GM12878 (cell line): ENCODE data around the gene CTSF. TPM values are rescaled to one million over a fixed set of nuclear protein-coding genes. Genes with fewer than 3 reads are reported as not detected.
A peak's percentile ranks its signal among the peaks of the same experiment; 100 is the strongest.

ENCODE experiments used
- ATAC-seq: fragments of 200-7000 bp; cut with Tn5 transposase; 3 replicates; pipeline ENCODE4 v1.9.1; 2020; ENCODE audit warnings: mild to moderate bottlenecking, moderate library complexity
- BruUV-seq: library from RNA; stranded (reverse); fragments of 400-500 nt; replicated peaks from 2 replicates; lab custom pipeline; 2021; lab: Mats Ljungman, UMichigan
- CTCF ChIA-PET: fragments of 300-600 bp; sonication (Branson Sonifier 250); formaldehyde crosslinking; extraction: SDS; loops from one replicate; lab custom pipeline; 2021; ENCODE audit warnings: inconsistent platforms; lab: Yijun Ruan, JAX
- POLR2A ChIA-PET: fragments of 350-600 bp; formaldehyde crosslinking; extraction: SDS; loops from one replicate; lab custom pipeline; 2021; ENCODE audit warnings: inconsistent platforms; lab: Charles Lee
- RAD21 ChIA-PET: fragments of 300-600 bp; sonication (Branson Sonifier 250); formaldehyde crosslinking; loops from one replicate; lab custom pipeline; 2023; ENCODE audit warnings: antibody characterized with exemption; ENCODE audit not compliant: unreplicated experiment; lab: Charles Lee
- SMC1A ChIA-PET: fragments of 300-600 bp; sonication (Branson Sonifier 250); formaldehyde crosslinking; loops from one replicate; lab custom pipeline; 2023; ENCODE audit not compliant: unreplicated experiment, uncharacterized antibody; lab: Charles Lee
- DNase-seq: peaks from one replicate; pipeline ENCODE4 v3.0.0-alpha.2; 2011; ENCODE audit warnings: low read depth, low spot score
- FAIRE-seq: peaks from 3 replicates; lab custom pipeline; 2011; peaks lifted over from hg19 to GRCh38; lab: Jason Lieb, UNC
- H2AFZ ChIP-seq: 2 replicates; pipeline ENCODE4 v1.6.0; 2011; ENCODE audit warnings: low read depth, low read length, control low read depth; ENCODE audit not compliant: control insufficient read depth
- H3K27ac ChIP-seq: 2 replicates; pipeline ENCODE4 v1.5.1; 2011; ENCODE audit warnings: control low read depth; ENCODE audit not compliant: control insufficient read depth, insufficient read depth
- H3K27me3 ChIP-seq, 2 experiments: replicated peaks in 1 of 2; 2 replicates each; pipeline versions ENCODE4 v1.6.0 to v1.6.1; 2011; ENCODE audit warnings: low read length in 1 of 2; ENCODE audit not compliant: control insufficient read depth in 2 of 2, insufficient read depth in 2 of 2
- H3K36me3 ChIP-seq, 2 experiments: 2 replicates each; pipeline ENCODE4 v1.5.1; 2011; ENCODE audit warnings: low read length in 1 of 2; ENCODE audit not compliant: control insufficient read depth in 2 of 2, insufficient read depth in 2 of 2
- H3K4me1 ChIP-seq: 2 replicates; pipeline ENCODE4 v1.6.1; 2011; ENCODE audit warnings: mild to moderate bottlenecking, low read length, moderate library complexity, mixed read lengths; ENCODE audit not compliant: control insufficient read depth, insufficient read depth
- H3K4me2 ChIP-seq: 2 replicates; pipeline ENCODE4 v1.6.0; 2011; ENCODE audit warnings: control low read depth; ENCODE audit not compliant: control insufficient read depth, insufficient read depth
- H3K4me3 ChIP-seq: fragments of 200-600 bp; sonication (generic); 2 replicates; pipeline ENCODE4 v1.5.1; 2016
- H3K79me2 ChIP-seq: 2 replicates; pipeline ENCODE4 v1.6.0; 2011; ENCODE audit warnings: low read length; ENCODE audit not compliant: control insufficient read depth, insufficient read depth
- H3K9ac ChIP-seq: 2 replicates; pipeline ENCODE4 v1.8.0; 2011; ENCODE audit warnings: low read length, control low read depth, mixed read lengths; ENCODE audit not compliant: control insufficient read depth, insufficient read depth
- H3K9me3 ChIP-seq: replicated peaks from 3 replicates; pipeline ENCODE4 v1.5.1; 2011; ENCODE audit warnings: mild to moderate bottlenecking, low read length; ENCODE audit not compliant: control insufficient read depth, insufficient read depth
- H4K20me1 ChIP-seq: 2 replicates; pipeline ENCODE4 v1.6.0; 2011; ENCODE audit not compliant: control insufficient read depth, insufficient read depth
- FOS ChIP-seq: IDR thresholded peaks from 3 replicates; pipeline ENCODE4 v1.6.1; 2011; ENCODE audit warnings: borderline replicate concordance; ENCODE audit not compliant: insufficient read length; ENCODE audit errors: extremely low read depth
- FOXK2 ChIP-seq: fragments of 450-650 bp; IDR thresholded peaks from 2 replicates; pipeline ENCODE4 v1.6.1; 2017; ENCODE audit warnings: mild to moderate bottlenecking, moderate library complexity
- FOXM1 ChIP-seq: IDR thresholded peaks from 2 replicates; pipeline ENCODE4 v1.6.1; 2012; ENCODE audit warnings: low read depth, mild to moderate bottlenecking, inconsistent platforms, low read length, moderate library complexity
- GATAD2B ChIP-seq: fragments of 450-650 bp; conservative IDR thresholded peaks from 2 replicates; pipeline ENCODE4 v1.6.1; 2017; ENCODE audit warnings: low read depth, mild to moderate bottlenecking, moderate library complexity
- JUND ChIP-seq: IDR thresholded peaks from 2 replicates; pipeline ENCODE4 v1.6.1; 2012; ENCODE audit warnings: low read depth, mild to moderate bottlenecking, low read length, improper control_type of control experiment, moderate library complexity
- NBN ChIP-seq: fragments of 450-650 bp; IDR thresholded peaks from 2 replicates; pipeline ENCODE4 v1.6.1; 2016
- NFXL1 ChIP-seq: fragments of 450-650 bp; IDR thresholded peaks from 2 replicates; pipeline ENCODE4 v1.6.1; 2017; ENCODE audit warnings: antibody characterized with exemption, mild to moderate bottlenecking, borderline replicate concordance
- NR2C2 ChIP-seq: IDR thresholded peaks from 2 replicates; pipeline ENCODE4 v1.6.1; 2011; ENCODE audit warnings: borderline replicate concordance, low read depth; ENCODE audit not compliant: control insufficient read depth, insufficient read length
- PBX3 ChIP-seq: IDR thresholded peaks from 2 replicates; pipeline ENCODE4 v1.6.1; 2011; ENCODE audit warnings: mild to moderate bottlenecking, low read depth, low read length, moderate library complexity; ENCODE audit not compliant: insufficient replicate concordance
- RAD51 ChIP-seq: fragments of 450-650 bp; IDR thresholded peaks from 2 replicates; pipeline ENCODE4 v1.6.1; 2016; ENCODE audit warnings: moderate library complexity, mild to moderate bottlenecking, inconsistent platforms
- RCOR1 ChIP-seq: conservative IDR thresholded peaks from 2 replicates; pipeline ENCODE4 v1.6.1; 2012; ENCODE audit warnings: low read depth, low read length, improper control_type of control experiment
- SP1 ChIP-seq: IDR thresholded peaks from one replicate; pipeline ENCODE4 v1.6.1; 2011; ENCODE audit warnings: low read depth, low read length
- TAF1 ChIP-seq: IDR thresholded peaks from 2 replicates; pipeline ENCODE4 v1.6.1; 2011; ENCODE audit warnings: mild to moderate bottlenecking, low read depth, low read length, borderline replicate concordance
- TBL1XR1 ChIP-seq: IDR thresholded peaks from 2 replicates; pipeline ENCODE4 v1.6.1; 2012; ENCODE audit warnings: low read depth, low read length, improper control_type of control experiment
- ZNF274 ChIP-seq: IDR thresholded peaks from one replicate; pipeline ENCODE4 v1.8.0; 2011; ENCODE audit not compliant: insufficient read length, insufficient read depth
- ZNF384 ChIP-seq: IDR thresholded peaks from 2 replicates; pipeline ENCODE4 v1.6.1; 2012; ENCODE audit warnings: low read depth, mild to moderate bottlenecking, low read length, improper control_type of control experiment, borderline replicate concordance
- WGBS: methylation state at CpG from one replicate; pipeline ENCODE4 v1.1.6; 2016; ENCODE audit warnings: low lambda C conversion rate; ENCODE audit not compliant: insufficient replicate concordance, insufficient coverage; ENCODE audit errors: missing lambda C conversion rate; 5-methylcytosine and 5-hydroxymethylcytosine counted together
- in situ Hi-C: fragments of 300-500 bp; cut with MboI; formaldehyde crosslinking; loops from 9 replicates; pipeline ENCODE4 v1.14.3; 2018; ENCODE audit warnings: mixed read lengths
- intact Hi-C: fragments of 100-400 bp; cut with micrococcal nuclease; formaldehyde crosslinking; loops from one replicate; pipeline ENCODE4 v1.14.2; 2022; ENCODE audit not compliant: unreplicated experiment
- polyA plus RNA-seq, 11 experiments: library from polyadenylated mRNA; depleted of rRNA in 4 of 11; unstranded in 6 of 11; stranded (reverse) in 5 of 11; fragments of >200 nt; fragmentation: Nextera tagmentation in 4 of 11; fragmentation: Illumina TruSeq in 1 of 11; extraction: Ambion mirVana in 4 of 11; extraction: Trizol in 1 of 11; gene quantifications; 1 replicate in 1 of 11; 2 replicates in 10 of 11; pipeline versions ENCODE4 v1.2.1 to v1.2.3, GENCODE V29; 2011 to 2016; ENCODE audit warnings: inconsistent platforms in 2 of 11, missing spikeins in 2 of 11, low read depth in 1 of 11
- total RNA-seq, 4 experiments: library from RNA; depleted of rRNA in 3 of 4; stranded (reverse); fragments of >200 nt in 3 of 4; fragmentation: Illumina TruSeq in 1 of 4; extraction: Trizol in 1 of 4; gene quantifications; 2 replicates each; pipeline versions ENCODE4 v1.2.1 to v1.2.3, GENCODE V29; 2013 to 2021
- TF ChIP-seq, protein P1 (sequence below): fragments of 450-650 bp; IDR thresholded peaks from 2 replicates; pipeline ENCODE4 v1.6.1; 2018; ENCODE audit warnings: borderline replicate concordance, mild to moderate bottlenecking; ENCODE audit not compliant: partially characterized antibody

CTSF gene
- total and polyA plus RNA-seq, 10 of the 15 experiments (the other 5 are each of a cell fraction or from before 2014, with no cell fraction given), result 0.11 to 0.41 (median 0.26) TPM; not detected in 4

DNA sequence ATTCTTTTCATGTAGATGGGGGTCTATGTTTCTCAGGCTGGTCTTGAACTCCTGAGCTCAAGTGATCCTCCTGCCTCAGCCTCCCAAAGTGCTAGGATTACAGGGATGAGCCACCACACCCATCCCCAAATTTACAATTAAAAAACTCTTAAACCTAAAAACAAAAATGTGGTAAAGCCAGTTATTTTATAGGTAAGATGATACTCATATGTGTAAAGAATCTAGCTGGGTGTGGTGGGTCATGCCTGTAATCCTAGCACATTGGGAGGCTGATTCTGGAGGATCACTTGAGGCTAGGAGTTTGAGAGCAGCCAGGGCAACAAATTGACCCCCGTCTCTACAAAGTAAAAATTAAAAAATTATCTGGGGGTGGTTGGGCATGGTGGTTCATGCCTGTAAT is 44.1 kb upstream of the CTSF start (continued):
- TF ChIP-seq, protein P1, sequence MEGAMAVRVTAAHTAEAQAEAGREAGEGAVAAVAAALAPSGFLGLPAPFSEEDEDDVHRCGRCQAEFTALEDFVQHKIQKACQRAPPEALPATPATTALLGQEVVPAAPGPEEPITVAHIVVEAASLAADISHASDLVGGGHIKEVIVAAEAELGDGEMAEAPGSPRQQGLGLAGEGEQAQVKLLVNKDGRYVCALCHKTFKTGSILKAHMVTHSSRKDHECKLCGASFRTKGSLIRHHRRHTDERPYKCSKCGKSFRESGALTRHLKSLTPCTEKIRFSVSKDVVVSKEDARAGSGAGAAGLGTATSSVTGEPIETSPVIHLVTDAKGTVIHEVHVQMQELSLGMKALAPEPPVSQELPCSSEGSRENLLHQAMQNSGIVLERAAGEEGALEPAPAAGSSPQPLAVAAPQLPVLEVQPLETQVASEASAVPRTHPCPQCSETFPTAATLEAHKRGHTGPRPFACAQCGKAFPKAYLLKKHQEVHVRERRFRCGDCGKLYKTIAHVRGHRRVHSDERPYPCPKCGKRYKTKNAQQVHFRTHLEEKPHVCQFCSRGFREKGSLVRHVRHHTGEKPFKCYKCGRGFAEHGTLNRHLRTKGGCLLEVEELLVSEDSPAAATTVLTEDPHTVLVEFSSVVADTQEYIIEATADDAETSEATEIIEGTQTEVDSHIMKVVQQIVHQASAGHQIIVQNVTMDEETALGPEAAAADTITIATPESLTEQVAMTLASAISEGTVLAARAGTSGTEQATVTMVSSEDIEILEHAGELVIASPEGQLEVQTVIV, result no peak

DNA sequence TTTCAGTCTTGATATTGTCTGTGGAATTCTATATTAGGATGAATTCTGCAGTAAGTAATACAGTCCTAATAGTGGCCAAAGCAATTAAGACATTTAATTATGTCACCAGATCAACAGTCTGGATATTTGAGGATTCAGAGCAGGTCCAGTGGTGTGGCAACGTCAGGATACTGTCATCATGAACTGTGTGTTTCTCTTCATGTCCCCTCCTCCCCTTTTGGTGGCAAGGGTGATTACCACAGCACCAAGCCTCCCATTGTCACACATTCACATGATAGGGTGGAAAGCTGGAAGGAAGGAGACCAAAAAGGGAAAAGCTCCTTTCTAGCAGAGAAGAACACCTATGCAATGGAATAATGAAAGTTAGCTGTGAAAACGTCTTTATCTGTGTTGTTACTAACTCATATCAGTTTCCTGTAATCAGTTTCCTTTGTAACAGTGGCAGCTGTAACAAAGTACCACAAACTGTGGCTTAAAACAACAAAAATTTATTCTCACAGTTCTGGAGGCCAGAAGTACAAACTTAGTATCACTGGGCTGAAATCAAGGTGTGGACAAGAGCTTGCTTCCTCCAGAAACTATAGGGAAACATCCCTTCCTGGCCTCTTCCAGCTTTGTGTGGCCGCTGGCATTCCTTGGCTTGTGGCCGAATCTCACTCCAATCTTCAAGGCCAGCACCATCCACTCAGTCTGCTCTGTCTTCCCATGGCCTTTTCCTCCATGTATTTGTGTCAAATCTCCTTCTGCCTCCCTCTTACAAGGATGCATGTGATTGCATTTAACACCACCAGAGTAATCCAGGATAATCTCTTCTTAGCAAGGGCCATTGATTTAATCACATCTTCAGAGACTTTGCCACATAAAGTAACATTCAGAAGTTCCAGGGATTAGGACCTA is 41.6 kb upstream of the CTSF start:
- no peak for ATAC-seq
- TF ChIP-seq PBX3 (no peak), ZNF274 (no peak), ZNF384 (no peak), NFXL1 (no peak), SP1 (no peak), GATAD2B (no peak), RCOR1 (no peak), FOXM1 (no peak), NR2C2 (no peak), NBN (no peak), TAF1 (no peak), JUND (no peak), TBL1XR1 (no peak), RAD51 (no peak), FOXK2 (no peak), FOS (no peak)
- Histone ChIP-seq H3K36me3 (peaks cover 0 to 5% of the 10 kb centered on the region in 2 experiments; a peak in 3 of 4 replicates), H2AFZ (no peak overlapping the region; the same call in 1 of the 2 replicates), H3K9me3 (no peaks in the 10 kb centered on the region), H3K9ac (no peak overlapping the region), H3K79me2 (no peaks in the 10 kb centered on the region), H3K4me2 (peak overlapping the region; percentile 1; the same call in 1 of the 2 replicates), H4K20me1 (no peaks in the 10 kb centered on the region), H3K27me3 (no peaks in the 10 kb centered on the region), H3K4me1 (peaks cover 30% of the 10 kb centered on the region), H3K4me3 (no peak overlapping the region), H3K27ac (peak overlapping the region; percentile 11)
- ChIA-PET POLR2A (interaction anchor here (0.8 to 1.5 kb wide), 3 partner anchors 10 to 17 kb away, joined by 3 read pairs; partner anchors contain the start of genes CCDC87 and CCS), SMC1A (interaction anchor here (0.6 to 1.0 kb wide), 5 partner anchors 9 to 154 kb away, joined by 3 to 4 read pairs (median 3); partner anchors contain the start of gene DPP3), CTCF (interaction anchor here (1.0 to 4.5 kb wide), 3 partner anchors 14 to 44 kb away, joined by 3 to 21 read pairs (median 3); no protein-coding TSS in a partner anchor), RAD21 (interaction anchor here (1.4 to 1.7 kb wide), 2 partner anchors 9 to 68 kb away, joined by 3 to 6 read pairs; partner anchors contain the start of gene RBM4B)
- BruUV-seq, result TSS peak; percentile 54
- in situ Hi-C loops, result no loop called here
- intact Hi-C loops, result no loop called here
- no peak for FAIRE-seq
- WGBS, result 57% methylated on average over 4 of the region's 4 CpGs
- no peak for DNase-seq
